ENCODE measurements around the gene MIS12.

Gene MIS12

DNA sequence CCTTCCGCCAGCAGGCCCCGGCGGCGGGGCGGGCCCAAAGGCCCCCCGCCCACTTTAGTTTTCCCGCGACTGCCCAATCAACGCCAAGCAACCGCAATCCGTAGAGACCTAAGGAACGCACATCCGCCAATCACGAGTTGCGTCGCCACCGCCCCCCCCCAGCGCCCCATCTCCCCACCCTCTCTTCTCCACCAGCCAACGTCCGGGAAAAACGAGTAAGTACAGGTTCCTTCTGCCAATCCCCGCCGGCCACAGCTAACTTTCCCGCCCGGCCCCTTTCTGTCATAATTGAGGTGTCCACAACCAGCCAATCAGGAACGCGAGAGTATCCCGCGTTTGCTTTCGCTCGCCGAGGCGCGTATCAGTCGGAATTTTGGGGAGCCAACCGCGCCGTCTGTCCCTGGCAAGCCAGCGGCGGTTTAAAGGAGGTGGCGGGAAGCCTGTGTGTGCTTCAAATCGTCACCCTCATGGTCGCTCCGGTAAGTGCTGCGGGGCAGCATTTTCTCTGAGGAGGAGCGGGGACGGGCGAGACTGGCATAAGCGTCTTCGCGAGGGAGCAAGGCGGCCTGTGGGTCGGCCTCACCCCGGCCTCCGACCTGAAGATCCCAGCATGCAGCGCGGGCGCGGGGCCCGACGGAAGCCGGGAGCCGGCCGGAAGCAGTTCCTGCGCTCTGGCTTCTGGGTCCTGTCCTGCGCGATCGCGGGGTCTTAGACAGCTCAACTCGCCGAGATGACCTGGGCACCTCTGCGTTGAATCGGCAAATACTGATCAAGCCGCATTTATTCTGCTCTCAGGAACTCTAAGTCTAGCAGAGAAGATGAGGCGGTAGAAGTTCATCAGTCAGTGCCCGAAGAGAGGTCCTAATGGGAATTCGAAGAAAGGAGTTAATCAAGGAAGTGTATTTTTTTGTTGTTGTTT lies at the start of gene MIS12:
TSS of gene MIS12 (plus strand) at position 361 of the 919 bp plus-strand sequence. CDS start 2,297 bp downstream, outside the sequence.
- peak; percentile 98 for DNase-seq

DNA sequence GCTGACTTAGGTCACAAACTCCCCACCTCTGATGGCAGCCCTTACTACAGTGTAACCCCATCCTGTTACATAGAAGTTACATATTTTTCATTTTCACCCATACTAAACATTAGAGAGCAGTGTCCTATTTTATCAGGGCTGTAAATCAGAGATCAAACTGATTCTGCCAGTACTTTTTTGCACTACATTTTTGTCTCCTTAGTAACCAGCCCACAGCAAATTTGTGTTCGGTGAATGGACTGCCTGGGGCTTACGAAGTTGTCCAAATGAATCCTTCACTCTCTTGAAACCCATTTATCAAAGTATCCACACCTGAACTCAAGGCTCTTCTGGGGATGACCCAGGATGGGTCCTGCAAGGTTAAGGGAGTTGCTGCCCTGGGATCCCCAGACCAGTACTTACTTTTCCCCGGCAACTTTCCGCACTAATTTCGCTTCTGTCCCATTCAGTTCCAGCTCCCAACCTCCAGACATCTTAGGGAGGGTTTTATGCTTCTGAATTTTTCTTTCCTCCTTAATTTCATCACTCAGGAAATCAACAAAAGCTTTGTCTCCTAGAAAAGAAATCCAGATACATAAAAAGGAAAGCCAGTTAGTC lies 48.5 kb upstream of the MIS12 start:
- DNase-seq = no peak

DNA sequence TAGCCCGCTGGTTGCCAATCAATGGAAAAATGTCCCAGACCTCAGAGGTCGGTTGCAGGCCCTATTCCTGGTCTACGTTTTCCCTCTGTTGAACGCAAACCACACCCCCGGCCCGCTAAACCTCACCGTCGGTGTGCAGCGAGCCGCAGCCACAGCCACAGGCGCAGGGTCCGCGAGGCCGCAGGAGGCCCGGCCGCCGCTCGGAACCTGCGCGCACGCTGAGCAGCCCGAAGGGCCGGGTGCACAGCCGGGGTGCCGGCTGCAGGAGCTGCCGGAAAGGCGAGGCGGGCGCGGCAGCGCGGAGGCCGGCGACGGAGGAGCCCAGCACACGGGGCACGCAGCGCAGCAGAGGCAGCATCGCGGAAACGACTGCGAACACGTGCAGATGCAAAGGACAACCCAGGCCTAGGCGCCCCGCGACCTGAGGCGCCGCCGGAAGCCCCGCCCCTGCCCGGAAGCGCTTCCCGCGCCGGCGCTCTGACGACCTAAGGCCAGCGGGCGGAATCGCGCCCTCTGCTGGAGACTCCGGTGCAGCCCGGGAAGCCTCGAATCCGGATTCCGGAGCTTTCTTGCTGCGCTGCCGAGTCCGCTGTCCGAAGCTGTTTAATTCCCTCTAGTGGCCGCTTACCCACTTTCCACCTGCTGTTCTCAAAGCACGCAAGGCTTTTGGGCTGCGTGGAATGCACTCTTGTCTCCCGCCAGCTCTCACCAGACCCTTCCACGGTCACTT lies 47.5 kb upstream of the MIS12 start, which contains the start of gene C1QBP:
TSS of gene C1QBP (minus strand) at position 440 of the 730 bp plus-strand sequence. CDS start at position 358, 82 bp downstream.
- DNase-seq = peak; percentile 77

- DNase-seq = no peak
Measured at GRCh38 chr17:5439446-5439764, 47.0 kb upstream of the MIS12 start.

- DNase-seq = no peak
Measured at GRCh38 chr17:5443728-5444127, 42.6 kb upstream of the MIS12 start.

- no peak for DNase-seq
Measured at GRCh38 chr17:5444209-5444608, 42.2 kb upstream of the MIS12 start.

DNA sequence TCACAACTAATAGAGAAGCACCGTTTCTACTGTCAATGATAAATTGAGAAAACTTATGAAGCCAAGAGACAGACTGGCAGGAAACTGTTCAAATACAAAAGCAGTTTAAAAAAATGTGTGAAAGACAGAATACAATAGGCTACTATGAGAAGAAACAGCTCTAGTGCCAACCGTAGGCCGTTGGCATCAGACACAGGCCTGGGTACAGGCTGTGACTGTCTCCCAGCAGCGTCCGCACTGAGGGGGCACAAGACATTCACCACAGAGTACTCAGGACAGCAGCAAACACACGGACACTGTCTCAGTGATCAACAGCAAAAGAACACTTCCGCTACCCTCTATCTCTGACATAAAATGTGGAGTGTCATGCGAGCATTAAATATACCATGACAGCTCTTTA lies 39.6 kb upstream of the MIS12 start:
- no peak for DNase-seq

GRCh38 chr17:5464717-5465507 lies 21.5 kb upstream of the MIS12 start:
- DNase-seq = no peak

DNA sequence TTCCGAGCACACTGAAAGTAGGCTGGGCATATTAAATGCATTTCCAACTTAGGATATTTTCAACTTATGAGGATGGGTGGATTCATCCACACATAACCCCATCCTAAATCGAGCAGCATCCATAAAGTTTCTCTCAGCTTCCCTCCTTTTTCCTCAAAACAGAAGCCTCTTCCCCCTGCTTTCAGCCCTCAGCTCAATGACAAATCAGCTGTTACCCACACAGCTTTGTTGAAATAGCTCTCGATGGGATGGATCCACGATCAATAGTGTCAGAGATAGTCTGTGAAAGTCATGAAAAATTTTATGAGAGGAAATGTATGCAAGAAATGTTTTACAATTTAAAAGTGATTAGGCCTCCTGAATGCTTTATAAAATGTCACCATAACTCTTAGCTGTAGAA lies 20.1 kb upstream of the MIS12 start:
- DNase-seq = no peak

- DNase-seq = no peak
Measured at GRCh38 chr17:5467416-5467815, 18.9 kb upstream of the MIS12 start.

GRCh38 chr17:5468075-5468473 lies 18.3 kb upstream of the MIS12 start:
- no peak for DNase-seq

GRCh38 chr17:5472511-5472910 lies 13.9 kb upstream of the MIS12 start:
- DNase-seq = no peak

GRCh38 chr17:5473906-5474305 lies 12.5 kb upstream of the MIS12 start:
- no peak for DNase-seq

DNA sequence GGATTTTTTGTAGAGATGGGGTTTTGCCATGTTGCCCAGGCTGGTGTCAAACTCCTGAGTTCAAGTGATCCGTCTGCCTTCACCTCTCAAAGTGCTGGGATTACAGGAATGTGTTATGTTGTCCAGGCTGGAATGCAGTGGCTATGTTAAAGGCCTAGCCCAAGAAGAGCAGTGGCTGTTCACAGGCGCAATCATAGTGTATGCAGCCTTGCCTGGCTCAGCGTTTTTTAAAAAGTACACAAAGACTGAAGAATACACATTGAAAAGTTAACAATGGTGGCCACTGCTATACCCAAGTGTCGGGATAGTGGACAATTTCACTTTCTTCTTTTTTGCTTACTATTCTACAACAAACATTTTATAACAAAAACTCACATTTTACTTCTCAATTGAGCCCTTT lies 7.4 kb upstream of the MIS12 start:
- no peak for DNase-seq

- DNase-seq = no peak
Measured at GRCh38 chr17:5480962-5481361, 5.4 kb upstream of the MIS12 start.

DNA sequence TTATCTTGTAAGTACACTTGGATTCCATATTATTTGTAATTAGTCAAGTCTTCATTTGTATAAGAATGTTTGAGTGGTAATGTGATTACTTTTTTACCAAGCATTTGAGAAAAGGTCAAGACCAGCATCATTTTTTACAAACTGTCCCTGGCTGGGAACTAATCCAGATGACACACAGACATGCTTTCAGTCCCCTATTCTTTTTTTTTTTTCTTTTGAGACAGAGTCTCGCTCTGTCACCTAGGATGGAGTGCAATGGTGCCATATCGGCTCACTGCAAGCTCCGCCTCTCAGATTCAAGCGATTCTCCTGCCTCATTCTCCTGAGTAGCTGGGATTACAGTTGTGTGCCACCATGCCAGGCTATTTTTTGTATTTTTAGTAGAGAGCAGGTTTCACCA lies 4.9 kb upstream of the MIS12 start:
- DNase-seq = no peak

DNA sequence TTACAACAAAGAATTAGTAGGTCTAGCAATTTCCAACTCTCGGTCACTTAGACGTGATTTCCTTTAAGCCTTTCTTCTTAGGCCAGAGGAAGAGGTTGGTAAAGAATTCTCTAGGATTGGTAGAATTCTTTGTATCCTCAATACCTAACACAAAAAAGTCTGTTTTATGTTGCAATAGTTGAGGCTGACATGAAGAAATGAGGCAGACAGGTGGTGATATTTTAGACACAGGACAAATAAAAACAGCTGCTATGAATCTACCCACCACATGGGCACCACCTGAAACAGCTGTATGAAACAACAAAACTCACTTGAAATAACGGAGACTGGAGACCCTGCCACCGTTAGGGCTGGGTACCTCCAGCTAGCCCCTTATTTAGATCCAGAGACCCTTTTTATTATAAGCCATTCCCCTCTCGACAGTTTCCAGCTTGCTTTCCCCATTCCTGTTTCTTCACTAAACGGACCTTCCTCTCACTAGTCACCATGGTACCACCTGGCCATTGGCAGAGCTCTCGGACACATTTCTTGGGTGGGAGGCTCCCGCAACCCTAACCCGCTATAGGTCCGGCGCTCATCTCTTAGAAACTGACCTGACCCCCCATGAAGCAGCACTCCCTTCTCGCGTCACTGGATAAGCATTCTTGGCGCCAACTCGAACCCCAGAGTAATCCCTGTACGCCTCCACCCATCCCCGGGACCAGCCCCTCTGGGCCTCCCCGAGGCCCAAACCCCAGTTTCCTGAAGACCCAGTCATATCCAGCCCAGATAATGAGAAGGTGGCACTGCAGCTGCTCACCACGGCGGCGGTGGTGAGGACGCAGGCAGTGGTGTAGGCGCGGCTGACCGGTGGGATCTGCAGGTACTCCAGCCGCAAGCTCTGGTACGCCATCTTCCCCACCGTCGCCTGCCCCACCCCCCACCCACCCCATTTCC lies 828 bp upstream of the MIS12 start, which contains the start of gene DERL2:
TSS of gene DERL2 (minus strand) at position 909 of the 936 bp plus-strand sequence. CDS start at position 892, 17 bp downstream.
- no peak for DNase-seq

GRCh38 chr17:5488752-5489151 lies 2.4 kb downstream of the MIS12 start:
- no peak for DNase-seq

DNA sequence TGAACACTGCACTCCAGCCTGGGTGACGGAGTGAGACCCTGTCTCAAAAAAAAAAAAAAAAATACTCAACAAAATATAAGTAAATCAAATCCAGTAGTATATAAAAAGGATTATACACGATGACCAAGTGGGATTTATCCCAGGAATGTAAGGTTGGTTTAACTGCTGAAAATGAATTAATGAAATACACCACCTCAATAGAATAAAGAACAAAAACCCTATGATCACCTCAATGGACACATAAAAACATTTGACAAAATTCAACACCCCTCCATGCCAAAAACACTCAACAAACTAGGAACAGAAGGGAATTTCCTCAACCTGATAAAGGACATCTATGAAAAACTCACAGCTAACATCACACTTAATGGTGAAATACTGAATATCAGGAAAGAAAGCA lies 6.6 kb downstream of the MIS12 start:
- DNase-seq = no peak

- no peak for DNase-seq
Measured at GRCh38 chr17:5499476-5500231, 13.3 kb downstream of the MIS12 start.

DNA sequence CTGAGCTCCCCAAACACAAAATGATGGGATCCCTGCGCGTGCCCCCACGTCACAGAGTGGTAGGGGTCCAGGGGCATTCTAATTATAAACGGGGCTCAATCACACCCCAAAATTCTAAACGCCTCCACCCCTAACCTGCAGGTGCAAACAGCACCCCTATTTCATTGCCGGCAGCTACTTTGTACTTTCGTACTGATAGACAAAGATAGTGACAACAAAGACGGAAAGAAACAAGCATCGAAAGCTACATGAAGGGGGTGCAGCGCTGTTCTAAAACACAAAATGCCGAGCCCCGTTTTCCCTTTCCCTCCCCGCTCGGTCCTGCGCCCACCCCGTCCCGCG lies 13.9 kb downstream of the MIS12 start:
- DNase-seq = no peak
